GM12878 (cell line): ENCODE results near the gene TRIM28. TPM values are rescaled to one million over a fixed set of nuclear protein-coding genes. Genes with fewer than 3 reads are reported as not detected.

ENCODE experiments used
- ATAC-seq: fragments of 200-7000 bp; cut with Tn5 transposase; 3 replicates; pipeline ENCODE4 v1.9.1; 2020; ENCODE audit warnings: mild to moderate bottlenecking, moderate library complexity
- BruUV-seq: library from RNA; stranded (reverse); fragments of 400-500 nt; replicated peaks from 2 replicates; lab custom pipeline; 2021; lab: Mats Ljungman, UMichigan
- CTCF ChIA-PET: fragments of 300-600 bp; sonication (Branson Sonifier 250); formaldehyde crosslinking; extraction: SDS; loops from one replicate; lab custom pipeline; 2021; ENCODE audit warnings: inconsistent platforms; lab: Yijun Ruan, JAX
- POLR2A ChIA-PET: fragments of 350-600 bp; formaldehyde crosslinking; extraction: SDS; loops from one replicate; lab custom pipeline; 2021; ENCODE audit warnings: inconsistent platforms; lab: Charles Lee
- RAD21 ChIA-PET: fragments of 300-600 bp; sonication (Branson Sonifier 250); formaldehyde crosslinking; loops from one replicate; lab custom pipeline; 2023; ENCODE audit warnings: antibody characterized with exemption; ENCODE audit not compliant: unreplicated experiment; lab: Charles Lee
- SMC1A ChIA-PET: fragments of 300-600 bp; sonication (Branson Sonifier 250); formaldehyde crosslinking; loops from one replicate; lab custom pipeline; 2023; ENCODE audit not compliant: unreplicated experiment, uncharacterized antibody; lab: Charles Lee
- DNase-seq: peaks from one replicate; pipeline ENCODE4 v3.0.0-alpha.2; 2011; ENCODE audit warnings: low read depth, low spot score
- FAIRE-seq: peaks from 3 replicates; lab custom pipeline; 2011; peaks lifted over from hg19 to GRCh38; lab: Jason Lieb, UNC
- H2AFZ ChIP-seq: 2 replicates; pipeline ENCODE4 v1.6.0; 2011; ENCODE audit warnings: low read depth, low read length, control low read depth; ENCODE audit not compliant: control insufficient read depth
- H3K27ac ChIP-seq: 2 replicates; pipeline ENCODE4 v1.5.1; 2011; ENCODE audit warnings: control low read depth; ENCODE audit not compliant: control insufficient read depth, insufficient read depth
- H3K27me3 ChIP-seq, 2 experiments: replicated peaks in 1 of 2; 2 replicates each; pipeline versions ENCODE4 v1.6.0 to v1.6.1; 2011; ENCODE audit warnings: low read length in 1 of 2; ENCODE audit not compliant: control insufficient read depth in 2 of 2, insufficient read depth in 2 of 2
- H3K36me3 ChIP-seq, 2 experiments: 2 replicates each; pipeline ENCODE4 v1.5.1; 2011; ENCODE audit warnings: low read length in 1 of 2; ENCODE audit not compliant: control insufficient read depth in 2 of 2, insufficient read depth in 2 of 2
- H3K4me1 ChIP-seq: 2 replicates; pipeline ENCODE4 v1.6.1; 2011; ENCODE audit warnings: mild to moderate bottlenecking, low read length, moderate library complexity, mixed read lengths; ENCODE audit not compliant: control insufficient read depth, insufficient read depth
- H3K4me2 ChIP-seq: 2 replicates; pipeline ENCODE4 v1.6.0; 2011; ENCODE audit warnings: control low read depth; ENCODE audit not compliant: control insufficient read depth, insufficient read depth
- H3K4me3 ChIP-seq: fragments of 200-600 bp; sonication (generic); 2 replicates; pipeline ENCODE4 v1.5.1; 2016
- H3K79me2 ChIP-seq: 2 replicates; pipeline ENCODE4 v1.6.0; 2011; ENCODE audit warnings: low read length; ENCODE audit not compliant: control insufficient read depth, insufficient read depth
- H3K9ac ChIP-seq: 2 replicates; pipeline ENCODE4 v1.8.0; 2011; ENCODE audit warnings: low read length, control low read depth, mixed read lengths; ENCODE audit not compliant: control insufficient read depth, insufficient read depth
- H3K9me3 ChIP-seq: replicated peaks from 3 replicates; pipeline ENCODE4 v1.5.1; 2011; ENCODE audit warnings: mild to moderate bottlenecking, low read length; ENCODE audit not compliant: control insufficient read depth, insufficient read depth
- H4K20me1 ChIP-seq: 2 replicates; pipeline ENCODE4 v1.6.0; 2011; ENCODE audit not compliant: control insufficient read depth, insufficient read depth
- IKZF1 ChIP-seq: fragments of 450-650 bp; conservative IDR thresholded peaks from 2 replicates; pipeline ENCODE4 v1.6.1; 2017; ENCODE audit warnings: antibody characterized with exemption, mild to moderate bottlenecking
- IKZF2 ChIP-seq, 2 experiments: fragments of 450-650 bp; IDR thresholded peaks; 2 replicates each; pipeline ENCODE4 v1.6.1; 2017; ENCODE audit warnings: mild to moderate bottlenecking in 2 of 2, moderate library complexity in 2 of 2
- LARP7 ChIP-seq: fragments of 450-650 bp; IDR thresholded peaks from 2 replicates; pipeline ENCODE4 v1.6.1; 2017; ENCODE audit warnings: mild to moderate bottlenecking
- MXI1 ChIP-seq: fragments of 150-350 bp; IDR thresholded peaks from 2 replicates; pipeline ENCODE4 v1.6.1; 2011; ENCODE audit warnings: low read depth, mild to moderate bottlenecking, inconsistent platforms, low read length, improper control_type of control experiment
- RB1 ChIP-seq: fragments of 450-650 bp; formaldehyde crosslinking; IDR thresholded peaks from 2 replicates; pipeline ENCODE4 v1.6.1; 2017; ENCODE audit warnings: mild to moderate bottlenecking, borderline replicate concordance
- SIN3A ChIP-seq: IDR thresholded peaks from 2 replicates; pipeline ENCODE4 v1.6.1; 2012; ENCODE audit warnings: low read depth, low read length, improper control_type of control experiment
- TAF1 ChIP-seq: IDR thresholded peaks from 2 replicates; pipeline ENCODE4 v1.6.1; 2011; ENCODE audit warnings: mild to moderate bottlenecking, low read depth, low read length, borderline replicate concordance
- ZSCAN29 ChIP-seq: fragments of 450-650 bp; IDR thresholded peaks from 2 replicates; pipeline ENCODE4 v1.6.1; 2017; ENCODE audit warnings: mild to moderate bottlenecking, moderate library complexity
- WGBS: methylation state at CpG from one replicate; pipeline ENCODE4 v1.1.6; 2016; ENCODE audit warnings: low lambda C conversion rate; ENCODE audit not compliant: insufficient replicate concordance, insufficient coverage; ENCODE audit errors: missing lambda C conversion rate; 5-methylcytosine and 5-hydroxymethylcytosine counted together
- in situ Hi-C: fragments of 300-500 bp; cut with MboI; formaldehyde crosslinking; loops from 9 replicates; pipeline ENCODE4 v1.14.3; 2018; ENCODE audit warnings: mixed read lengths
- intact Hi-C: fragments of 100-400 bp; cut with micrococcal nuclease; formaldehyde crosslinking; loops from one replicate; pipeline ENCODE4 v1.14.2; 2022; ENCODE audit not compliant: unreplicated experiment
- polyA plus RNA-seq, 11 experiments: library from polyadenylated mRNA; depleted of rRNA in 4 of 11; unstranded in 6 of 11; stranded (reverse) in 5 of 11; fragments of >200 nt; fragmentation: Nextera tagmentation in 4 of 11; fragmentation: Illumina TruSeq in 1 of 11; extraction: Ambion mirVana in 4 of 11; extraction: Trizol in 1 of 11; gene quantifications; 1 replicate in 1 of 11; 2 replicates in 10 of 11; pipeline versions ENCODE4 v1.2.1 to v1.2.3, GENCODE V29; 2011 to 2016; ENCODE audit warnings: inconsistent platforms in 2 of 11, missing spikeins in 2 of 11, low read depth in 1 of 11
- total RNA-seq, 4 experiments: library from RNA; depleted of rRNA in 3 of 4; stranded (reverse); fragments of >200 nt in 3 of 4; fragmentation: Illumina TruSeq in 1 of 4; extraction: Trizol in 1 of 4; gene quantifications; 2 replicates each; pipeline versions ENCODE4 v1.2.1 to v1.2.3, GENCODE V29; 2013 to 2021
- TF ChIP-seq, protein P1 (sequence below): fragments of 450-650 bp; conservative IDR thresholded peaks from 2 replicates; pipeline ENCODE4 v1.6.1; 2017; ENCODE audit warnings: mild to moderate bottlenecking, moderate library complexity
- TF ChIP-seq, protein P2 (sequence below): fragments of 450-650 bp; IDR thresholded peaks from 2 replicates; pipeline ENCODE4 v1.6.1; 2014; ENCODE audit warnings: mild to moderate bottlenecking
- TF ChIP-seq, protein P3 (sequence below): fragments of 450-650 bp; formaldehyde crosslinking; IDR thresholded peaks from 2 replicates; pipeline ENCODE4 v1.4.0; 2022; ENCODE audit warnings: mild to moderate bottlenecking, moderate library complexity

Gene TRIM28
- total and polyA plus RNA-seq, 10 of the 15 experiments (the other 5 are each of a cell fraction or from before 2014, with no cell fraction given): 5.0 to 650 (median 296) TPM

DNA sequence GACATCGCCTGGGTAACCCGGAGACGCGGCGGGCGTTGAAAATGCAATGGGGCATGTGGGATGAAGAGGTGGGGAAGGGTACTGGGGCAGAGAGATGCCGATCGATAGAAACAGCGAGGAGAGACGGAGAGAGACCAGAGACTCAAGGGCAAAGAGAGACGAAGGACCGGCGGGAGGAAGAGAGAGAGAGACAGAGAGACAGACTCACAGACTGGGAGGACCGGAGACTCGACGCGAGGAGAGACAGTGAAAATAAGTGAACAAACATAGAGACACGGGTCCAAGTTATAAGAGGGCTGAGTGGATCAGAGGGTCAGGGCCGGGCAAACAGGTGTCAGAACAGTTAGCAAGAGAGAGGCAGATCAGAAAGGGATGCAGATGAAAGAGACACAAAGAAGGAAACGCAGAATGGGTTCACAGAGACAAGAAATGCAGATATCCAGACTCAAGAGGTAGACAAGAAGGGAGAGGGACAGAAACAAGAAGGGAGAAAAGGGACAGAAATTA is 29.8 kb downstream of the TRIM28 start:
- peaks cover 2 to 3% of the 10 kb centered on the region in 2 experiments; a peak in 2 of 4 replicates for H3K36me3 ChIP-seq
- no peaks in the 10 kb centered on the region for H3K27me3 ChIP-seq
- no peaks in the 10 kb centered on the region for H3K9me3 ChIP-seq
- peaks cover 7% of the 10 kb centered on the region for H3K79me2 ChIP-seq
- no peak for FAIRE-seq
- under 1% methylated on average over 20 of the region's 20 CpGs for WGBS
- intact Hi-C loops: loop anchor here (2.0 kb wide), 2 partner anchors 29 to 55 kb away; partner anchors contain the start of genes TRIM28 and ZBTB45
- H3K27ac ChIP-seq: peak overlapping the region; percentile 17; the same call in 1 of the 2 replicates
- H3K4me2 ChIP-seq: peak overlapping the region; percentile 95
- POLR2A ChIA-PET: interaction anchor here (0.6 to 2.9 kb wide), 4 partner anchors 13 to 20 kb away, joined by 3 to 21 read pairs (median 4); partner anchors contain the start of genes CHMP2A and UBE2M
- ATAC-seq: no peak
- BruUV-seq: no TSS peak
- CTCF ChIA-PET: interaction anchor here (1.3 kb wide), 1 partner anchor 20 kb away, joined by 3 read pairs; no protein-coding TSS in a partner anchor
- H3K9ac ChIP-seq: no peak overlapping the region
- in situ Hi-C loops: no loop called here
- peaks cover 17% of the 10 kb centered on the region for H3K4me1 ChIP-seq
- DNase-seq: no peak
- RAD21 ChIA-PET: interaction anchor here (2.9 kb wide), 1 partner anchor 53 kb away, joined by 24 read pairs; the partner anchor contains the start of gene ZBTB45
- TF ChIP-seq SIN3A (peak; percentile 98), ZSCAN29 (no peak), LARP7 (0 out of 2 replicates have a peak, but pooled peaks have one; percentile 15), IKZF1 (no peak), RB1 (no peak), MXI1 (peak; percentile 99), TAF1 (no peak), IKZF2 (IDR thresholded peaks at IDR 0.05) (no peak)
- TF ChIP-seq, protein P1, sequence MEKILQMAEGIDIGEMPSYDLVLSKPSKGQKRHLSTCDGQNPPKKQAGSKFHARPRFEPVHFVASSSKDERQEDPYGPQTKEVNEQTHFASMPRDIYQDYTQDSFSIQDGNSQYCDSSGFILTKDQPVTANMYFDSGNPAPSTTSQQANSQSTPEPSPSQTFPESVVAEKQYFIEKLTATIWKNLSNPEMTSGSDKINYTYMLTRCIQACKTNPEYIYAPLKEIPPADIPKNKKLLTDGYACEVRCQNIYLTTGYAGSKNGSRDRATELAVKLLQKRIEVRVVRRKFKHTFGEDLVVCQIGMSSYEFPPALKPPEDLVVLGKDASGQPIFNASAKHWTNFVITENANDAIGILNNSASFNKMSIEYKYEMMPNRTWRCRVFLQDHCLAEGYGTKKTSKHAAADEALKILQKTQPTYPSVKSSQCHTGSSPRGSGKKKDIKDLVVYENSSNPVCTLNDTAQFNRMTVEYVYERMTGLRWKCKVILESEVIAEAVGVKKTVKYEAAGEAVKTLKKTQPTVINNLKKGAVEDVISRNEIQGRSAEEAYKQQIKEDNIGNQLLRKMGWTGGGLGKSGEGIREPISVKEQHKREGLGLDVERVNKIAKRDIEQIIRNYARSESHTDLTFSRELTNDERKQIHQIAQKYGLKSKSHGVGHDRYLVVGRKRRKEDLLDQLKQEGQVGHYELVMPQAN: peak; percentile 98
- TF ChIP-seq, protein P2, sequence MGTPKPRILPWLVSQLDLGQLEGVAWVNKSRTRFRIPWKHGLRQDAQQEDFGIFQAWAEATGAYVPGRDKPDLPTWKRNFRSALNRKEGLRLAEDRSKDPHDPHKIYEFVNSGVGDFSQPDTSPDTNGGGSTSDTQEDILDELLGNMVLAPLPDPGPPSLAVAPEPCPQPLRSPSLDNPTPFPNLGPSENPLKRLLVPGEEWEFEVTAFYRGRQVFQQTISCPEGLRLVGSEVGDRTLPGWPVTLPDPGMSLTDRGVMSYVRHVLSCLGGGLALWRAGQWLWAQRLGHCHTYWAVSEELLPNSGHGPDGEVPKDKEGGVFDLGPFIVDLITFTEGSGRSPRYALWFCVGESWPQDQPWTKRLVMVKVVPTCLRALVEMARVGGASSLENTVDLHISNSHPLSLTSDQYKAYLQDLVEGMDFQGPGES: no peak
- TF ChIP-seq, protein P3, sequence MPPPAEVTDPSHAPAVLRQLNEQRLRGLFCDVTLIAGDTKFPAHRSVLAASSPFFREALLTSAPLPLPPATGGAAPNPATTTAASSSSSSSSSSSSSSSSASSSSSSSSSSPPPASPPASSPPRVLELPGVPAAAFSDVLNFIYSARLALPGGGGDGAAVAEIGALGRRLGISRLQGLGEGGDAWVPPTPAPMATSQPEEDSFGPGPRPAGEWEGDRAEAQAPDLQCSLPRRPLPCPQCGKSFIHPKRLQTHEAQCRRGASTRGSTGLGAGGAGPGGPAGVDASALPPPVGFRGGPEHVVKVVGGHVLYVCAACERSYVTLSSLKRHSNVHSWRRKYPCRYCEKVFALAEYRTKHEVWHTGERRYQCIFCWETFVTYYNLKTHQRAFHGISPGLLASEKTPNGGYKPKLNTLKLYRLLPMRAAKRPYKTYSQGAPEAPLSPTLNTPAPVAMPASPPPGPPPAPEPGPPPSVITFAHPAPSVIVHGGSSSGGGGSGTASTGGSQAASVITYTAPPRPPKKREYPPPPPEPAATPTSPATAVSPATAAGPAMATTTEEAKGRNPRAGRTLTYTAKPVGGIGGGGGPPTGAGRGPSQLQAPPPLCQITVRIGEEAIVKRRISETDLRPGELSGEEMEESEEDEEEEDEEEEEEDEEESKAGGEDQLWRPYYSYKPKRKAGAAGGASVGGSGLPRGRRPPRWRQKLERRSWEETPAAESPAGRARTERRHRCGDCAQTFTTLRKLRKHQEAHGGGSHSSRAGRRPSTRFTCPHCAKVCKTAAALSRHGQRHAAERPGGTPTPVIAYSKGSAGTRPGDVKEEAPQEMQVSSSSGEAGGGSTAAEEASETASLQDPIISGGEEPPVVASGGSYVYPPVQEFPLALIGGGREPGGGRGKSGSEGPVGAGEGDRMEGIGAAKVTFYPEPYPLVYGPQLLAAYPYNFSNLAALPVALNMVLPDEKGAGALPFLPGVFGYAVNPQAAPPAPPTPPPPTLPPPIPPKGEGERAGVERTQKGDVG (CRISPR knock-in tag): no peak
- SMC1A ChIA-PET: interaction anchor here (3.3 kb wide), 1 partner anchor 53 kb away, joined by 15 read pairs; the partner anchor contains the start of gene ZBTB45
- H3K4me3 ChIP-seq: peak overlapping the region; percentile 67
- no peaks in the 10 kb centered on the region for H4K20me1 ChIP-seq
- H2AFZ ChIP-seq: peak overlapping the region; percentile 68
